Measurements from ENCODE around the gene CDK17. TPM values are rescaled to one million over a fixed set of nuclear protein-coding genes. Genes with fewer than 3 reads are reported as not detected.

Gene CDK17
- total and polyA plus RNA-seq, 11 donors, result 6.7 to 31.7 (median 22.9) TPM

Other genes with a start within 250 kb of the CDK17 start
- 10 to 100 TPM; 14.3 to 42.3 (median 18.6) TPM for gene ELK3, start 206.1 kb downstream of the CDK17 start, total RNA-seq
- 10 to 100 TPM in 1 of 2 donors, 1 to 10 TPM in 1; 5.7 to 20.7 TPM for gene ELK3, start 206.1 kb downstream of the CDK17 start, polyA plus RNA-seq
- under 1 TPM in 8 of 9 donors, not detected in 1; 0.07 to 0.79 (median 0.16) TPM for gene CFAP54, start 89.1 kb upstream of the CDK17 start, total RNA-seq
- under 1 TPM; 0.11 to 0.14 TPM for gene CFAP54, start 89.1 kb upstream of the CDK17 start, polyA plus RNA-seq